GM23248 (cell line): Measurements from ENCODE around the gene PRKAA1. TPM values are rescaled to one million over a fixed set of nuclear protein-coding genes. Genes with fewer than 3 reads are reported as not detected.

Source experiments
- DNase-seq: peaks from one replicate; pipeline ENCODE4 v3.0.0-alpha.2; 2015
- H2AFZ ChIP-seq: fragments of 200-600 bp; sonication (generic); 2 replicates; pipeline ENCODE4 v1.6.1; 2016; ENCODE audit warnings: antibody characterized with exemption
- H3F3A ChIP-seq: fragments of 200-600 bp; sonication (generic); 2 replicates; pipeline ENCODE4 v1.6.1; 2016; ENCODE audit warnings: mild to moderate bottlenecking, antibody characterized with exemption, mixed run types; ENCODE audit not compliant: insufficient read depth
- H3K27ac ChIP-seq: fragments of 200-600 bp; sonication (generic); 2 replicates; pipeline ENCODE4 v1.5.1; 2016; ENCODE audit warnings: mild to moderate bottlenecking
- H3K27me3 ChIP-seq: fragments of 200-600 bp; sonication (generic); replicated peaks from 2 replicates; pipeline ENCODE4 v1.6.1; 2016; ENCODE audit warnings: mild to moderate bottlenecking; ENCODE audit not compliant: insufficient read depth
- H3K36me3 ChIP-seq: fragments of 200-600 bp; sonication (generic); 2 replicates; pipeline ENCODE4 v1.6.1; 2016; ENCODE audit warnings: low read depth, mild to moderate bottlenecking
- H3K4me1 ChIP-seq: fragments of 200-600 bp; sonication (generic); 2 replicates; pipeline ENCODE4 v1.6.1; 2016; ENCODE audit warnings: mild to moderate bottlenecking; ENCODE audit not compliant: insufficient read depth
- H3K4me2 ChIP-seq: fragments of 200-600 bp; sonication (generic); one replicate; pipeline ENCODE4 v1.6.1; 2016; ENCODE audit warnings: mild to moderate bottlenecking; ENCODE audit not compliant: unreplicated experiment
- H3K4me3 ChIP-seq: fragments of 200-600 bp; sonication (generic); 2 replicates; pipeline ENCODE4 v1.5.1; 2016; ENCODE audit warnings: mild to moderate bottlenecking
- H3K79me2 ChIP-seq: fragments of 200-600 bp; sonication (generic); 2 replicates; pipeline ENCODE4 v1.6.1; 2016; ENCODE audit warnings: mild to moderate bottlenecking; ENCODE audit not compliant: insufficient read depth
- H3K9ac ChIP-seq: fragments of 200-600 bp; sonication (generic); 2 replicates; pipeline ENCODE4 v1.6.1; 2016; ENCODE audit warnings: mild to moderate bottlenecking
- H3K9me2 ChIP-seq: fragments of 200-600 bp; sonication (generic); 2 replicates; pipeline ENCODE4 v1.6.1; 2016; ENCODE audit warnings: mixed run types, mild to moderate bottlenecking, moderate library complexity; ENCODE audit not compliant: insufficient read depth
- H3K9me3 ChIP-seq: fragments of 200-600 bp; sonication (generic); one replicate; pipeline ENCODE4 v1.6.1; 2017; ENCODE audit warnings: low read depth
- H4K20me1 ChIP-seq: fragments of 200-600 bp; sonication (generic); 2 replicates; pipeline ENCODE4 v1.6.0; 2016; ENCODE audit not compliant: insufficient read depth
- EZH2 ChIP-seq: fragments of 200-600 bp; sonication (generic); IDR thresholded peaks from 2 replicates; pipeline ENCODE4 v1.6.1; 2018; ENCODE audit warnings: antibody characterized with exemption, mild to moderate bottlenecking; ENCODE audit not compliant: insufficient read depth, poor library complexity, severe bottlenecking
- EZH2phosphoT487 ChIP-seq: fragments of 200-600 bp; sonication (generic); IDR thresholded peaks from 2 replicates; pipeline ENCODE4 v1.6.1; 2018; ENCODE audit warnings: antibody characterized with exemption, moderate library complexity, mild to moderate bottlenecking, low read depth; ENCODE audit not compliant: insufficient read depth
- whole genome bisulfite sequencing, 2 experiments: methylation state at CpG; one replicate each; pipeline ENCODE4 v1.1.6; 2015 to 2017; ENCODE audit warnings: low lambda C conversion rate in 2 of 2, low coverage in 1 of 2; ENCODE audit errors: missing lambda C conversion rate in 2 of 2; 5-methylcytosine and 5-hydroxymethylcytosine counted together
- in situ Hi-C: fragments of 300-500 bp; cut with MboI; formaldehyde crosslinking; loops from 2 replicates; pipeline ENCODE4 v1.15.0; 2020
- polyA plus RNA-seq: library from polyadenylated mRNA; unstranded; fragments of >200 nt; fragmentation: Nextera tagmentation; extraction: Ambion mirVana; gene quantifications from 2 replicates; pipeline ENCODE4 v1.2.1, GENCODE V29; 2016
- total RNA-seq: library from RNA; depleted of rRNA; stranded (reverse); fragments of >200 nt; shearing (Covaris generic); gene quantifications from 2 replicates; pipeline ENCODE4 v1.2.3, GENCODE V29; 2014

PRKAA1 gene
- total and polyA plus RNA-seq, 2 experiments from 2014 or later = 35.5 to 77.4 TPM

DNA sequence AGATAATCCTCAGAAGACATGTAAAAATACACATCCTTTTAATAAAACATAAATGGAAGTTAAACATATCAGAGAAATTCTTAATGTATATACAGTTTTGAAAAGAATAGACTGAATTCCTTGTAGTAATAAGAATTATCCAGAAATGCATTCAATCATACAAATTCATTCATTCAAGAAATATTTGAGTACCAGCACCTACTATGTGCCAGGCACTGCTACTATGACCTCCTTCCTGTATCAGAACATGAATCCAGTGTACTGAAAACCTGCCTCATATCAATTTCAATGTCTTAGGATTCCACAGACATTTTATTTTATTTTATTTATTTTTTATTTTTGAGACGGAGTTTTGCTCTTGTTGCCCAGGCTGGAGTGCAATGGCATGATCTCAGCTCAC is 13.3 kb downstream of the PRKAA1 start:
- TF ChIP-seq EZH2phosphoT487 = no peak
- TF ChIP-seq EZH2 = no peak
- peaks cover 24% of the 10 kb centered on the region for H3K4me1 ChIP-seq
- 60 to 75% methylated on average over 1 of the region's 1 CpG for WGBS, 2 experiments
- no peaks in the 10 kb centered on the region for H3K27me3 ChIP-seq
- H3K36me3 ChIP-seq = peaks cover 9% of the 10 kb centered on the region; the same call in 1 of the 2 replicates
- no peaks in the 10 kb centered on the region for H3K9me2 ChIP-seq
- no peak overlapping the region for H3K27ac ChIP-seq
- in situ Hi-C loops = no loop called here
- H3K9ac ChIP-seq = no peak overlapping the region
- H4K20me1 ChIP-seq = peaks cover 30% of the 10 kb centered on the region; the same call in 1 of the 2 replicates
- H3F3A ChIP-seq = peaks cover 19% of the 10 kb centered on the region; the same call in 1 of the 2 replicates
- H3K4me3 ChIP-seq = no peak overlapping the region
- H3K79me2 ChIP-seq = peaks cover 100% of the 10 kb centered on the region
- H3K4me2 ChIP-seq = no peak overlapping the region
- DNase-seq = no peak
- no peak overlapping the region for H2AFZ ChIP-seq
- H3K9me3 ChIP-seq = no peaks in the 10 kb centered on the region

DNA sequence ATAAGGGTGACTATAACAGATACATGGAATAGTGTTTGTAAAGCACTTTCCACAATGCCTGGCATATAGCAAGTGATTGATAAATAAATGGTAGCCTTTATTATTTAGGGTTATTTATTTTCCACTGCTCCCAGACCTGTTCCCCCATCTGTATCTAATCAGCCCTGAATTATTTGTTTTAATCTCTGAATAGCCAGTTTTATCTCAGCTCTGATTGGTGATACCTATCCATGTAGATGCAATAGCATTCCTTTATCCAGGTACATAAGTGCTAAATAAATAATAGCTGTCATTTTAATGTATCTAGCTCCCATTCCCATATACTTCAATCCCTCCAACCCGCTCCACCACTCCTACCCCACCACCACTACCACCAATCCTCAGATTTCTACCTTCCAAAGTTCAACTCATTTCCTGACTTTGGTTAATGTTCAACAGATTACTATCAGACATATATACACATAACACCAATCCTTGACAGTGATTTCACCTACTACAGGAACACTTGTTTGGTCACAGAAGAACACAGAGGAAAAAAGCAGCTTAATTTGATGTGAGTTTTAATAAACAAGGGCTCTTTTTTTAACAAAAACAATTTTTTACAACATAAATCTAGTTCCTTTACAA is 14.0 kb downstream of the PRKAA1 start:
- H3K4me2 ChIP-seq = no peak overlapping the region
- no peaks in the 10 kb centered on the region for H3K9me3 ChIP-seq
- H3K27me3 ChIP-seq = no peaks in the 10 kb centered on the region
- TF ChIP-seq EZH2phosphoT487 = no peak
- TF ChIP-seq EZH2 = no peak
- peaks cover 36% of the 10 kb centered on the region for H4K20me1 ChIP-seq
- H2AFZ ChIP-seq = no peak overlapping the region
- H3K4me1 ChIP-seq = peaks cover 28% of the 10 kb centered on the region
- no peak overlapping the region for H3K27ac ChIP-seq
- in situ Hi-C loops = no loop called here
- WGBS, 2 experiments = 100% methylated on average over 1 of the region's 1 CpG
- no peak overlapping the region for H3K9ac ChIP-seq
- H3K36me3 ChIP-seq = peaks cover 9% of the 10 kb centered on the region; the same call in 1 of the 2 replicates
- H3K9me2 ChIP-seq = no peaks in the 10 kb centered on the region
- no peak for DNase-seq
- peaks cover 100% of the 10 kb centered on the region for H3K79me2 ChIP-seq
- H3F3A ChIP-seq = peaks cover 19% of the 10 kb centered on the region; the same call in 1 of the 2 replicates
- no peak overlapping the region for H3K4me3 ChIP-seq

- Histone ChIP-seq H3K27ac (peak overlapping the region; percentile 36; the same call in 1 of the 2 replicates), H3K4me2 (peak overlapping the region; percentile 19), H3K9ac (no peak overlapping the region), H3K79me2 (peaks cover 100% of the 10 kb centered on the region), H3F3A (peaks cover 19% of the 10 kb centered on the region; the same call in 1 of the 2 replicates), H3K36me3 (0 out of 2 replicates have a peak, but pooled peaks cover 4% of the 10 kb centered on the region), H4K20me1 (peaks cover 38% of the 10 kb centered on the region), H3K4me1 (peaks cover 28% of the 10 kb centered on the region), H3K27me3 (no peaks in the 10 kb centered on the region), H3K9me3 (no peaks in the 10 kb centered on the region), H3K4me3 (no peak overlapping the region), H3K9me2 (no peaks in the 10 kb centered on the region), H2AFZ (no peak overlapping the region)
- no peak for TF ChIP-seq EZH2phosphoT487
- TF ChIP-seq EZH2 = no peak
- in situ Hi-C loops = no loop called here
- peak; percentile 68 for DNase-seq
Observed at GRCh38 chr5:40781843-40782409, 16.2 kb downstream of the PRKAA1 start.

DNA sequence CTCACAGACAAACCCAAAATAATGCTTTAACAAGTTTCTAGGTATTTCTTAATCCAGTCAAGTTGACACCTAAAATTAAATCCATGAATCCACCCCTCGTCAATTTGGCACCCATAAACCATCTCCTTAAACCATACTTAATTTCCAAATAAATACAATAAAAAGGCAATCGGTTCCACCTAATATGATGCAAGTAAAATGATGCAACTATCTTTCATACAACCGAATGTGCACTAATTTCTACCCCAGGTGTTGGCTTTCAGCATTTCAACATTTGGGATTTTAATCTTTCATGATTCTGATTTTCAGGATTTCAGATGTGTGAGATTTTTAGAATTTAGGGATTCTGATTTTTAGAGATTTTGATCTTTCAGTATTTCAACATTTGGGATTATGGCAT is 17.3 kb downstream of the PRKAA1 start:
- Histone ChIP-seq H3K4me1 (peaks cover 28% of the 10 kb centered on the region), H3F3A (peaks cover 24% of the 10 kb centered on the region), H3K36me3 (peaks cover 14% of the 10 kb centered on the region), H3K9me3 (no peaks in the 10 kb centered on the region), H3K27ac (peak overlapping the region; percentile 36; the same call in 1 of the 2 replicates), H3K4me2 (no peak overlapping the region), H3K4me3 (no peak overlapping the region), H3K9ac (no peak overlapping the region), H3K9me2 (no peaks in the 10 kb centered on the region), H3K27me3 (no peaks in the 10 kb centered on the region), H4K20me1 (peaks cover 38% of the 10 kb centered on the region), H3K79me2 (peaks cover 100% of the 10 kb centered on the region), H2AFZ (no peak overlapping the region)
- in situ Hi-C loops = no loop called here
- WGBS, 2 experiments = 53 to 62% methylated on average over 3 of the region's 3 CpGs
- no peak for DNase-seq
- TF ChIP-seq EZH2phosphoT487 (no peak), EZH2 (no peak)
